Frontal cortex (tissue), 4 donors: ENCODE data around the gene DHX40. TPM values are rescaled to one million over a fixed set of nuclear protein-coding genes. Genes with fewer than 3 reads are reported as not detected.
A peak's percentile ranks its signal among the peaks of the same experiment; 100 is the strongest.
"Not testable (repeated sequence)": the region's sequence is repeated elsewhere in the genome, so short reads cannot be mapped to it uniquely, and the experiment has no call there.

Experiments used
- DNase-seq, 2 donors: peaks; one replicate each; pipeline ENCODE4 v3.0.0; 2012; ENCODE audit warnings: low spot score in 2 of 2
- FAIRE-seq: peaks from 2 replicates; lab custom pipeline; 2012; peaks lifted over from hg19 to GRCh38; lab: Jason Lieb, UNC
- total RNA-seq: library from RNA; depleted of rRNA; stranded (reverse); fragments of >200 nt; gene quantifications from one replicate; pipeline ENCODE4 v1.2.3, GENCODE V29; 2014
- donor health status: control.
- donor health status: control.
- donor health status: control.

The DHX40 gene
- total RNA-seq, result 75.0 TPM

- FAIRE-seq (no peak), DNase-seq (peak; percentile 82 to 94)
Measured at GRCh38 chr17:59565171-59565958, at the start of gene DHX40. Gene DHX40, plus strand, starts transcription at chr17:59565610. Its CDS starts 62 bp downstream, at chr17:59565672.

GRCh38 chr17:59516451-59516850, 49.0 kb upstream of the DHX40 start:
- DNase-seq (no peak), FAIRE-seq (no peak)

DNA sequence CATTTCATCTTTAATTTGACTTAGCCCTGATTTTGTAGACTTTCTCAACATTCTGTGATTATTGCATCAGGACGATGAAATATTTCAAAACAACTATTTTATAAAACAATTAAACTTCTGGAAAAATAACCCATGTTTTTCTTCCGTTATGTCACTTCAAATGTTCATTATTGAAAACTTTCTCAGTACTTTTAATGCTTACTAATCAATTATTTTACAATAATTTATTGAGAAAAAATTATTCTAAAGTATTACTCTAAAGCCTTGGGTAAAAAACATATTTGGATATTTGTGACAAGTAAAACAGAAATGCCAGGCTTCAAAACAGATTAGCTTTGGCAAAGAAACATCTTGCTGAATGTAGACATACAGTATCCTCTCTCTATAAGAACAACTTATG, 46.3 kb upstream of the DHX40 start:
- FAIRE-seq (no peak), DNase-seq (no peak)

DNA sequence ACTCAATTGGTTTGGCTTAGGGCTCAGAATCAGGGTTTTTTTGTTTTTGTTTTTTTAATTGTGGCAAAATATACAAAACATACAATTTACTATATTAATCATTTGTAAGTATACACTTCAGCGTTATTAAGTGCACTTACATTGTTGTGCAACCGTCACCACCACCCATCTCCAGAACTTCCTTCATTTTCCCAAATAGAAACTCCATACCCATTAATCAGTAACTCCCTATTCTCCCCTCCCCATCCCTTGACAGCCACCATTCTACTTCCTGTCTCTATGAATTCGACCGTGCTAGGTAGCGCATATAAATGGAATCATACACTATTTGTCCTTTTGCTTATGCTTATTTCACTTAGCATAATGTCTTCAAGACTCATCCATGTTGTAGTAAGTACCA, 45.2 kb upstream of the DHX40 start:
- FAIRE-seq (no peak), DNase-seq (no peak)

DNA sequence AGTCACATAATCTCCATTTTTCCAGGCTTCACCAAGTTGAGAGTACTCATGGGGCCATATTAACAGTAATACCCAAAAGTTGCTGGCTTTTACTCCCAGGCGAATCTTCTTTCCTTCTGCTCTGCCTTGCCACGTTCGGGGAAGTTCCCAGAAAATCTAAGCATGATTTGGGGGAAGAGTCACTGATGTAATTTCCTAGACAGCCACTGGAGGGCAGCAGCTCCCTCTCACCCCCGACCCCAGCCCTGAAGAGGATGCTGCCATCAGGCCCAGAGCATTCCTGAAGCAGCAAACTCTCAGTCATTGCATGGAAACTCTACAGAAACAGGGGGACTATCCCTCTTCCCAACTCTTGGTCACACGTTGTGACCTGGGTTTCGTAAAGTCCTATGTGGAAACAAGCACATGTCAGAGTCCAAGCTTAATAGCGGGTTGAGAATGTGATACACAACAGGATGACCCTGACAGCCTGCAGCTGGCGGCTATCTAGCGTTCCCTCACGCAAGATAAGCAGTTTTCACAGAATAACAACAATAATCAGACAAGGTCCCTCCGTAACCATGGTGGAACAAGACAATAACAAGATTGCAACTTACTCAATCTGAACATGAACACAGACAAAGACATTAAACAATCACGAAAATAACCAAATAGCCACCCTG, 43.8 kb upstream of the DHX40 start:
- DNase-seq (peak in 1 of 2 donors; percentile 48), FAIRE-seq (no peak)

GRCh38 chr17:59524930-59525329, 40.5 kb upstream of the DHX40 start:
- not testable (repeated sequence) for FAIRE-seq

GRCh38 chr17:59525668-59526067, 39.7 kb upstream of the DHX40 start:
- no peak for FAIRE-seq

More at GRCh38 chr17:59524930-59525329, 40.5 kb upstream of the DHX40 start:
- not testable (repeated sequence) for DNase-seq

DNA sequence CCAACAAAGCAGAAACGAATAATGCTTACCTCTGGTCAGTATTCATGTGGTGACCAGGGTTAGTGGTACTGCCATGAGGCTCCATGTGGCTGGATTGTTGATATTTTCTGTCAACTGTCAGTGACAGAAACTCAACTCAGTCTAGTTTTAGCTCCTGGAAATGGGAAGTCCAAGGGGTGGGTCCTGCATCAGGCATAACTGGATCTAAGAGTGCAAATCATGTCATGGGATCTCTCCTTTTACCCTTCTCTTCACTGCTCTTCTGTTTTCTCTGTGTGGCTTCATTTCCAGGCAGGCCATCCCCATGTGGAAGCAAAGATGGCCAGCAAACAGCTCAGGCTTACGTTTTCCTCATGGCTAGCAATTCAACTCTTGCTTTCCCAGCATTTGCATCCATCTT, 39.0 kb upstream of the DHX40 start:
- no peak for FAIRE-seq
- DNase-seq, result no peak

More at GRCh38 chr17:59525668-59526067, 39.7 kb upstream of the DHX40 start:
- DNase-seq, result no peak

GRCh38 chr17:59527325-59527917, 38.0 kb upstream of the DHX40 start:
- DNase-seq (no peak), FAIRE-seq (no peak)

GRCh38 chr17:59527931-59528330, 37.5 kb upstream of the DHX40 start:
- no peak for FAIRE-seq
- no peak for DNase-seq

DNA sequence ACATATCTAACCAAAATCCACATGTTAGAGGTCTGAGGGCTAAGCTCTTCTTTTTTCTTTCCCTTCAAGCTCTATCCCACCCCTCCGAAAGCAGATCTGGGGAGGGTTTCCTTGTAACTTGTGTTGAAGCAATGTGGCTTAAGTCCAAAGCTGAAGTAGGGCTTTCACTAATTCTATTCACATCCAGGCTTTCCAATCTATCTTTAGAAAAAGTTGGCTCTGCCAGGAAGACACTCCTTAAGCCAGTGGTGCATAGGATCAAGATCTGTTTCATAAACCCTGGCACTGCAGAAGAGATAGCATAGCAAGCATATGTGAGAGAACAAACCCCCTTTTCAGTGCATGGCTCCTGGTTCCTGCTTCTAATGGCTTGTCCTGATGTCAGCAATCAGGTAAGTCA, 34.9 kb upstream of the DHX40 start:
- DNase-seq (no peak), FAIRE-seq (no peak)

DNA sequence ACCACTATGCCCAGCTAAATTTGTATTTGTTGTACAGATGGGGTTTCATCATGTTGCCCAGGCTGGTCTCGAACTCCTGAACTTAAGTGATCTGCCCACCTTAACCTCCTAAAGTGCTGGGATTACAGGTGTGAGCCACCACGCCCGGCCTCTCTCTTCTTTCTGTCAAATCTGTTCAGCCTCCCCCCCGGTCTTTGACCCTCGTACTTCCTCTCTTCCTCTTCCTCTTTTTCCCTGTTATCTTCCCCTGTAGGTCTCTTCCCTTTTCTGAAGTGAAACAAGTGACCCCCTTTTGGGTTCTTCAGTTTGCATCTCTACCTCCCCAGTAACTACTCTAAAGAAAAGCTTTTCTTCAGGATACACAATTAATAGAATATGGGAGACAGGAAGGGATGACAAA, 31.7 kb upstream of the DHX40 start:
- DNase-seq, result no peak
- FAIRE-seq, result no peak

- DNase-seq, result no peak
- no peak for FAIRE-seq
Measured at GRCh38 chr17:59534583-59534982, 30.8 kb upstream of the DHX40 start.

GRCh38 chr17:59538195-59538909, 27.1 kb upstream of the DHX40 start:
- no peak for DNase-seq
- no peak for FAIRE-seq

DNA sequence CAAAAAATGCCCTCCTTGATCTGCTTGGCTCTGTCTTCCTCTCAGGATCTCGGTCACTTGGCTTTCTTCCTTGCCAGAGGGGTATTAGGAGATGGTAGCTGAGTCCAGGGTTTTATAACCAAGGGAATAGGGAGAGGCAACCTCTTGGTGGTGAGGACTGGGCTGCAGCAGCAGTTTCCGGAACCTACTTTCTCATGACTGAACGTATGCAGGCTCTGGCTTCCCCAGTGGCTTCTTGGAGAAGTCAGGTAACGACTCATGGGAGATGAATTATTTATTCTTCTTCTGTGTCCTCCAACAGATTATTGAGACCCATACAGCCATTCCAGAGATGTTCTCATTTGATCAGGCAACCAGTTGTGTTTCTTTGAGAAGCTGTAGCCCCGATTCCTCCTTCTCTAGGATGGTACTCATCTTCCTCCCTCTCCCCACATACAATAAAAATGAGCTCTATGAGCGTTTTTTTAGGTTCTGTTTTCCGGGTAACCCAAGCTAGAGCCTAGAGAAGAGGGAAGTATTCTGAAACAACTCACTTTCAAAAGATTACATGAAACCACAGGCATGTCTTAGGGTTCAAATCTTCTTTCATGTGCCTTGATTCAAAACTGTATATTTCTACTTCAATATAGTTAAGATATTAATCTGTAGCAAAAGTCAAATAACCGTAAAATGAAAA, 22.3 kb upstream of the DHX40 start:
- FAIRE-seq, result no peak
- DNase-seq, result no peak

GRCh38 chr17:59545942-59546341, 19.5 kb upstream of the DHX40 start:
- FAIRE-seq, result peak; percentile 10

DNA sequence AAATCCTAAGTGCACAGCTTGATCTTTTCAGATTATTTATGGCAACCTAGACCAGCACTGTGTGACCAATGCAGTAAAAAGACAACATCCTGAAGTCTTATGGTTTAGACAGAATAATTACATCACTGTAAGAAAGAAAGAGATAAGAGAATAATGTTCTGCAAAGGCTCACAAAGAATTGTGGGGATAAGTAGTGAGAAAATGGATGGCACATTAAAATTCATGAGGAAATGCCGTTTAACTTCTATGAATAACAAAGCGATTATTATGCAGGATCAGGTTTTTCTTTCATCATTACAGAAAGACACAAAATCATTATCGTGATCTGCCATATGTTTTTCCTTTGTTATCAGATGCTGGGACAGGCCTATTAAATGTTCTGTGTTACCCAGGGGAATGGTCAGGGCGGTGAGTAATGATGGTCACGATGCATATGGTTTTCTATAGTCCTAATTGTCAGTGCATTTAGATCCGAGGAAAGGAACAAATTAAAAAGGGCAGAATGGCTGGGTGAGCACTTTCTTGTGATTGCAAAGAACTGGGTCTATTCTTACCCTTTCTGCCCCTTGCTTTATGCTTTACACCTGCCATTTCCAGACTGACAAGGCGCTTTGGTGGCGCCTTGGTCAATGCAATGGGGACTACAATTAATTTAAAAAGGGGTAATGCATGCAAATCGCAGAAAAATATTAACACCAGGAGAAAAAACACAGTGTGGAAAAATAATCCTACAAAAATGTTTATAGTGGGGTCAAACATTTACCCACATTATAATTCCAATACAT, 18.1 kb upstream of the DHX40 start:
- DNase-seq (no peak), FAIRE-seq (no peak)

More at GRCh38 chr17:59545942-59546341, 19.5 kb upstream of the DHX40 start:
- no peak for DNase-seq

GRCh38 chr17:59548985-59549384, 16.4 kb upstream of the DHX40 start:
- not testable (repeated sequence) for DNase-seq, FAIRE-seq

GRCh38 chr17:59550703-59551102, 14.7 kb upstream of the DHX40 start:
- FAIRE-seq (no peak), DNase-seq (no peak)
